PC-9 (cell line): ENCODE data around the gene ITGB5.

Source experiments
- EZH2 ChIP-seq: fragments of 200-600 bp; sonication (generic); IDR thresholded peaks from 2 replicates; pipeline ENCODE4 v1.8.0; 2017; ENCODE audit warnings: antibody characterized with exemption, low read depth
- TF ChIP-seq, protein P1 (sequence below): fragments of 200-600 bp; sonication (generic); conservative IDR thresholded peaks from 2 replicates; pipeline ENCODE4 v1.6.1; 2017; ENCODE audit warnings: mixed run types, antibody characterized with exemption, mild to moderate bottlenecking, moderate library complexity

DNA sequence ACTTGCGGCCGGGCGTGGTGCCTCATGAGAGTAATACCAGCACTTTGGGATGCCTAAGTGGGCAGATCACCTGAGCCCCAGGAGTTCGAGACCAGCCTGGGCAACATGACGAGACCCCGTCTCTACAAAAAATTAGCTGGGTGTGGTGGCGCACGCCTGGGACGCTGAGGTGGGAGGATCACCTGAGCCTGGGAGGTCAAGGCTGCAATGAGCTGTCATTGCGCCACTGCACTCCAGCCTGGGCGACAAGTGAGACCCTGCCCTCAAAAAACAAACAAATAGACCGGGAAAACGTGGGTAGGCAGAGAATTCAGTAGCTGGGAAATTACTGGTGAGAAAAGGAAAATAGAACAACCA, 156.2 kb downstream of the ITGB5 start:
- TF ChIP-seq, protein P1, sequence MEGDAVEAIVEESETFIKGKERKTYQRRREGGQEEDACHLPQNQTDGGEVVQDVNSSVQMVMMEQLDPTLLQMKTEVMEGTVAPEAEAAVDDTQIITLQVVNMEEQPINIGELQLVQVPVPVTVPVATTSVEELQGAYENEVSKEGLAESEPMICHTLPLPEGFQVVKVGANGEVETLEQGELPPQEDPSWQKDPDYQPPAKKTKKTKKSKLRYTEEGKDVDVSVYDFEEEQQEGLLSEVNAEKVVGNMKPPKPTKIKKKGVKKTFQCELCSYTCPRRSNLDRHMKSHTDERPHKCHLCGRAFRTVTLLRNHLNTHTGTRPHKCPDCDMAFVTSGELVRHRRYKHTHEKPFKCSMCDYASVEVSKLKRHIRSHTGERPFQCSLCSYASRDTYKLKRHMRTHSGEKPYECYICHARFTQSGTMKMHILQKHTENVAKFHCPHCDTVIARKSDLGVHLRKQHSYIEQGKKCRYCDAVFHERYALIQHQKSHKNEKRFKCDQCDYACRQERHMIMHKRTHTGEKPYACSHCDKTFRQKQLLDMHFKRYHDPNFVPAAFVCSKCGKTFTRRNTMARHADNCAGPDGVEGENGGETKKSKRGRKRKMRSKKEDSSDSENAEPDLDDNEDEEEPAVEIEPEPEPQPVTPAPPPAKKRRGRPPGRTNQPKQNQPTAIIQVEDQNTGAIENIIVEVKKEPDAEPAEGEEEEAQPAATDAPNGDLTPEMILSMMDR: no peak
- TF ChIP-seq EZH2: no peak
